GM21360 (cell line): ENCODE results near the gene MAD1L1.

Experiments
- ATAC-seq: cut with Tn5 transposase; IDR thresholded peaks from one replicate; pipeline ENCODE4 v1.9.1; 2021; ENCODE audit warnings: mild to moderate bottlenecking, moderate library complexity; ENCODE audit not compliant: unreplicated experiment

The MAD1L1 gene

DNA sequence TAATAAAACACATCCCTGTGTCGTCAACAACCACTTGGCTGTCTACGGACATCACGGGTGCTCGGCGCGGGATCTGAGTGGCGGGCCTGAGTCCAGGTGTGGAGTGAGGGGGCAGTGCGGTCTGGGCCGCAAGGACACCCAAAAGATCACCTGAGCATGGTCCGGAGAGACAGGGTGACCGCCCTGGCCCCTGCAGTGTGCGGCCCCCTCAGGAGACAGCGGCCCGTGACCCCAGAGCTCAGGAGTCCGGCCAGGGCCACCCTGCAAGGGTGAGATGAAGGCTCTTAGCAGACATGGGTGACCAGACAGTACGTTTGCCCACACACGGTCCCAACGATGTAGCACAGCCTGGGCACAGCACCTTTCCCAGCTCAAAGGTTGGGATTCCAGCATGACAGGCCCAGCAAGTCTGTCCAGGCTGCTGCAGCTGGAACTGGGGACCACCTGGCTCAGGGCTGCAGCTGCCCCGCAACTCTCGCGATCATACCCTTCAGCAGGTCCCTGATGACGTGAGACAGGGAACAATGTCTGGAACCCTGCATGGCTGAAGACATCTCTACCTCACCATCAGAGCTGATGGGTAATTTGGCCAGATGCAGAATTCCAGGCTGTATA, 324.9 kb downstream of the MAD1L1 start:
- no peak for ATAC-seq

DNA sequence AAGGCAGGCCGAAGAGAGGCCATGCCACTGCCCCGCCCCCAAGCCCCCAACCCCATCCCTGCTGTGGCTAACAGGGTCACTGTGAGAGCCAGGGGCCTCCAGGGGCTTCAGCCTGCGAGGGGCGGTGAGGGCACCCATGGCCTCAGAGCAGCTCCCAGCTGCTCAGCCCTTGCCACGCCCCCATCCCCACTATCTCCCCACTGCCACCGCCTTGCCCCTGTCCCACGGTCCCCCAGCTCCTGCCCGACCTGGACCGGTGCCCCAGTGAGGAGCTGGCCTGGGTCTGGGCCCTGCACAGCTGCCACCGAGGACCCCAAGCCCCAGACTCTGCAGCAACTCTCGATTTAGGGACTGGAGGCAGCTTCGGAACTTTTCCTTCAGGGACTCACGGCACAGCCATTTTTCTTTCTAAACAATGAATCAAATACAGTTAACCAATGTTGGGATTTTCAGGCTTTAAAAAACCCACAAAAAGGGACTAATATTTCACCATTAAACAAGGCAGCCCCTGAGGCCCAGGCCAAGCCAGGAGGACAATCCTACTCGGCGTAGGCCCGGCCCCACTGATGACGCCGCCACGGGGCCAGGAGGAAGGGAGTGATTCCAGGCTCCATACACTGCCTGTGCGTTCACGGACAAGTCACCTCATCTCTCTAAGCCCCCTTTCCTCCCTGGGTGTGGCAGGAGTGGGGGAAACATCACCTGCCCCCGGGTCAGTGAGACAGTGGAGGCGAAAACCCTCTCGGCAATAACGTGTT, 325.6 kb downstream of the MAD1L1 start:
- ATAC-seq = no peak

DNA sequence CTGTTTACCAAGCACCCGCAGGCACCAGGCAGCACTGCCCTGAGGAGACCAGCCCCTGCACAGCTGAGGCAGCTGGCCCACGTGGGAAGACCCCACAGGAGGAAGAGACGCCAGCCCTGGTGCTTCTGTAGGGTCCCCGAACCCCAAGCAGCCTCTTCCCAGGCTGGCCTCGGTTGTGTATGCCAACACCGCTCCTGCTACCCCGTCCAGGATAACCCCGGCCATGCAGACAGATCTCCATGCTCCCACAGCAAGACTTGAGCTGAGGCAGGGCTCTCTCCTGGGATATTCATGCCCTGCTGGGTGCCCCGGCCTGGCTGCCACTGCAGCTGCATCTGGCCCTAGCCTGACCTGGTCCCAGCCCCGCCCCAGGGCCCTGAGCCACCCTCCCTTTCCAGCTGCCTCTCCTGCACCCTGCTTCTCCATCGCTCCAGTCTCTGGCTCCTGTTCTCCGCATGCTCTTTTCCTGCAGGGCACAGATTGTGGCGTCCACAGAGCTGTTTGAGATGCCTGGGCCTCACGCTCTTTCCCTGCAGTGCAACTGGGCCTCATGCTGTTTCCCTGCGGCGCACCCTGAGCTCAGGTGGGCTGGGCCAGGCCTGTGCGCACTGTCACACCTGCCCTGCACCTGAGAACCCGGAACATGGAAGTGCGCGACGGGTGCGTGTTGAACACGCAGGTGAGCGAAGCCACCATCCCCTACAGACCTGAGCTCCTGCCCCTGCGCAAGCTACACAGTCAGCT, 326.5 kb downstream of the MAD1L1 start:
- ATAC-seq = no peak

DNA sequence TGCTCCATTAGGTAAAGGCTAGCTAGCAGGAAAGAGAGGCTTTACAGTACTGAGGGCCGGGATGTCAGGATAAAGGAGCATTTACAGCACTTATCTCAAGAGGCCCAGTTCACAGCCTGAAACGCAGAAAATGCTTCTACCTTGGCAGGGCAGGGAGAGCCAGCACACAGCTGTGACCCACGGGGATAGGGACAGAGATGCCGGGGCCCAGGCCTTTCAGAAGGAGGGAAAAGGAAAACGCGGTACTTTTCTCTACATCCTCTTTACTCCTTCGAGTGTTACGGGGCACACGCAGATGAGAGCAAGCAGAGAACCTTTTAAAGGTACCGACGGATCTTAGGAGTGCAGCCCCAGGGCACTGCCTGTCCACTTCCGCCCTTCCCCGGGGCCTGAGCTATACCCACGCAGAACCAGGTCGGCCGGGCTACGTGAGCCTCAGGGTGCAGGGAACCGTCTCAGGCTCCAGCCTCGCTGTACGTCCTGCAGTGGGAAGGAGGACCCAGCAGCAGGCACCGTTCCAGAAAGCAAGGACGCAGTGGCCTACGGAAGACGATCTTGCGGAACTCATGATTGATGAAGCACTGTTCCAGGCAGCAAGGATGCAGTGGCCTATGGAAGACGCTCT, 330.4 kb downstream of the MAD1L1 start:
- no peak for ATAC-seq

DNA sequence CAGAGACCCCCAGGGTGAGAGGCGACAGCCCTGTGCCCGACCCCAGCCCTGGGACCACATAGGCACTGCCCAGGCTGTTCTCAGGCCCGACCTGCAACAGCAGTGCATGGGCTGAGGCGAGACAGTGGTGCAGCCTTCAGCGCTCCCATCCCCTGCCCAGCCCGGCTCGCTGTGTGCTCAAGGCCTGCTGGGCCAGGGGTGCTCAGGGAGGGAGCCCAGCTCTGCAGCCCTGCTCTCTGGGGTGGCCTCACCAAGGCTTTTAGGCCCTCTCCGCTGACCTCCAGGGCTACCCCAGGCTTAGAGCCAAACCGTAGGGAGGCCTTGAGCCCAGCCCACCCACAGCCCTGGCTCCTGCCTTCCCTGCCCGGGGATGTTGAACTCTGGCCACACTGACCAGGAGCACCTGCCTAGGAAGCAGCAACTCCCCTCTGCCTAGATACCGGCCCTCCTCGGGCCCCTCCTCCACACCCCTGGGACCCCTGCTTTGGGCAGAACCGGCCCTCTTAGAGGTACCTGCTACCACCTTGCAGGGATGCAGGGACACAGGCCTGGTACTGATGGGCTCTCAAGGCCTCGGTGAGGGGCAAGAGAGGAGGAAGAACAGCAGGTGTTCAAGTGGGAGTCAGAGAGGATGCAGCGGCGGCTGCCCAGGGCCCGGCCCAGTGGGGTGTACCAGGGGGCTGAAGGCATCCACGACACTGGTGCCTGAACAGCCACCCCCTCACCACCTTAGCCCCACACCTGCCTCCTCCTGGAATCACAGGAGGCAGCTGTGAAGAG, 331.1 kb downstream of the MAD1L1 start:
- no peak for ATAC-seq

DNA sequence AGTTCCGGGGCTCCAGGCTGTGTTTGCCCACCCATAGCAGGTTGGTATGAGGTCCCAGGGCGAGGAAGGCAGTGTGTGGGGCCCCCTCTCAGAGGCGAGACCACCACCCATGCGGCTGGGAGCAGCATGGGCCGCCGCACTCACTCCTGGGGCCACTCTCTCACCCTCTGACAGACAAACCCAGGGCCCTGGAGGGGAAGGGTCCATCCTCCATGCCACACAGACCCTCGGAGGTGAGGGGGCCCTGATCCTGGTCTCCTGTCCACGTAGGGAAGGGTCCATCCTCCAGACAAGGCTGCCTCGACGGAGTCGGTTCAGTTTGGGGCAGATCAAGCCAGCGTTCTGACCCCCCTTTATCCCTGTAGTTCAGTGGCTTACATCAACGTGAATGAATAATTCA, 331.9 kb downstream of the MAD1L1 start:
- ATAC-seq = no peak

DNA sequence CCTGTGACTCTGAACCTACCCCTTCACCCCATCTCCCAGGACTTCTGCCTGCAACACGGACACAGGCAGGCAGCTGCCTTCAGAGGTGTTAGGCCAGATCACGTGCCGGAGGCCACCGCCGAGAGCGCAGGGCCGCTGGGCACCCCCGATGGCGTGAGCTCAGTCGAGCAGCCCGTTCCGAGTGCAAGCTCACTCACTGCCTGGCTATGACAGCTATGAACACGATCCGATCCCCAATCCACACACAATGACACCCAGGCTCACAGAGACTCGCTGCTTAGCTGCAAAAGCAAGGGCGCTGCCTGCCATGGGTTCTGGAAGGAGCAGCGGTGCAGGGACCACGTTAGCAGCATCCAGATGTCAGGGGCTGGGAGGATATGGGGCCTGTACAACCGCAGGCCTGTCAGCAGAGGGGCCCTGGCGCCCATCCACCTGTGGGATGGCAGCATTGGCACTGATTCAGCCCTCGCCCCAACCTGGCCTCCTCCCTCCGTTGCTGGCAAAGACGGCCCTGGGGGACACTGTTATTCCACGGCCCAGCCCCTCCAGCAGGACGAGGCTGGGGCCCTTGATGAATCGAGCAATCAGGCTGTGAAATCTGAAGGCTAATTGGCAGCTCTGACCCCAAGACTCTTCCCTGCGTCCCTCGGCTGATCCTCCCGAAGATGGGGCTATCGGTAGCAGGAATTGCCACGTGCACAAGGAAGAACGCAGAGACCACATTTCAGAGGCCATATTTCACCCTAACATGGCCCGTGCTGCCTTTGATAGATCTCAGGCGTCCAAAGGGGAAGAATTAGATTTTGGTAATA, 332.6 kb downstream of the MAD1L1 start:
- no peak for ATAC-seq

DNA sequence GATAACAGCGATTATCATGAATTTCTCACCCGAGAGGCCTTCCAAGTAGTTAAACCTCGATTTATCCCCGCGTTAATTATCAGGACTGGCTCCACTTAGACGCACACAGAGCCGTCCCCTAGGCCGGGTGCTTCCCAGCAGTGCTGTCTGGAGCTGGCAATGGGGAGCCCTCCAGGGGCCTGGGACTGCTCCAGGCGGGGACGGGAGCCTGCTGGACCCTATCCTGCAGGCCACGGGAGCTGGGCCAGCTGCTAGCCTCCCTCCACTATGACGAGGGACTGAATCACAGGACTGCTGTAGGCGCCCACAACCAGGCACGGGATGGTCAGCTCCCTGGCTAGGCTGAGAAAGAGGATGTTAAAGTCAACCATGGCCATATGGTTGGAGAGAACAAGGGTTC, 333.5 kb downstream of the MAD1L1 start:
- no peak for ATAC-seq

DNA sequence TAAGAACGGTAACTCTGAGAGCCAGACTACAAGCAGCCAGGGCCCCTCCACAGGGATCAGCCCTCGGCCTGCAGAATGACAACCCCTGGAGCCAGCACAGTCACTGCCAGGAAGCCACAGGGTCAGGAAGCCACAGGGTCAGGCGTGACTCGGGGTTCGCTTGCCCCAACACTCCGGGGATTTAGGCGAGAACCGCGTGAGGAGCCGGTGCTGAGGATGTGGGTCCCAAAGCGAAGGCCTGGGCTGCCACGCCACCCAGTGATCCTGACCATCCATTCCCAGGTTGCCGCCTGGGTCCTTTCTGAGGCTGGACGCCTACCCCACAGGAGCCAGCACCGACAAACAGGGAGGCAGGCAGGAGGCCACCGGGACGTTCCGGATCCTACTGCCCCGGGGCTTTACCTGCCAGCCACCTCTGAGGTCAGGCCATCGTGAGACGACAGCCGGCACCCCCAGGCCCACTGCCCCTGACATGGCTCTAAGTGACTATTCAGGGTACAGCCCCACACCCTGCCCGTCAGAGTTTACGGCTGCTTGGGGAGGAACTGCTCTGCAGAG, 334.0 kb downstream of the MAD1L1 start:
- ATAC-seq = no peak

DNA sequence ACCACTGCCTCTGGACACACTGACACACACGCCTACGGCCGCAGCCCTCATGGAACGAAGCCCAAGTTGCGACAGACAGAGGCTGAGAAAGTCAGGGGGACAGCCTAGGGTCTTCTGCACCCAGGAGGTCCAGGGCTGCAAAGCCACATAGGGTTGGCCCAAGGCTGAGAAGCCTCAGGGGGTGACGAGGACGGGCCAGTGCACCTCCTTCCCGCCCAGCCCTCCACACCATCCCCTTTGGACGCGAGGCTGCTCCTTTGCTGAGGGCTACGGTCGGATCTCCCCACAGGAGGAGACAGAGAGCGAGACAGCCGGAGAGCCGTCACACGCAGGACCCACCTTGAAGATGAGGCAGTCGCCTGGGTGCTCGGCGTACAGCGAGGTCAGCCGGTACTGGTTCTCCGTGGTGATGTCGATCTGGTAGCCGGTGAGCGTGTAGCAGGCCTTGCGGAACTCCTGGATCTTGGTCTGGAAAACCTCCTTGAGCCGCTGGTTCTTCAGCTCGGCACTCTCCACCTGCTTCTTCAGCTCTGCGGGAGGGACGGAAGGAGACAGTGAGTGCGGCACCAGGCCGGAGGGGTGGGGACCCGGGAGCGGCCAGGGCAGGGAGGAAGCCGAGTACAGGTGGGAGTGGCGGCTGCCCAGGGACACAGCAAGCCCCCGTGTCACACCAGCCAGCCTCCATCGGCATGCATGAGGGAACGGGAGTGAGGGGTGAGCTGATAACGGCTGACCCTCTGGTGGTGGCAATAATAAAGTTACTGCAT, 334.7 kb downstream of the MAD1L1 start:
- no peak for ATAC-seq

DNA sequence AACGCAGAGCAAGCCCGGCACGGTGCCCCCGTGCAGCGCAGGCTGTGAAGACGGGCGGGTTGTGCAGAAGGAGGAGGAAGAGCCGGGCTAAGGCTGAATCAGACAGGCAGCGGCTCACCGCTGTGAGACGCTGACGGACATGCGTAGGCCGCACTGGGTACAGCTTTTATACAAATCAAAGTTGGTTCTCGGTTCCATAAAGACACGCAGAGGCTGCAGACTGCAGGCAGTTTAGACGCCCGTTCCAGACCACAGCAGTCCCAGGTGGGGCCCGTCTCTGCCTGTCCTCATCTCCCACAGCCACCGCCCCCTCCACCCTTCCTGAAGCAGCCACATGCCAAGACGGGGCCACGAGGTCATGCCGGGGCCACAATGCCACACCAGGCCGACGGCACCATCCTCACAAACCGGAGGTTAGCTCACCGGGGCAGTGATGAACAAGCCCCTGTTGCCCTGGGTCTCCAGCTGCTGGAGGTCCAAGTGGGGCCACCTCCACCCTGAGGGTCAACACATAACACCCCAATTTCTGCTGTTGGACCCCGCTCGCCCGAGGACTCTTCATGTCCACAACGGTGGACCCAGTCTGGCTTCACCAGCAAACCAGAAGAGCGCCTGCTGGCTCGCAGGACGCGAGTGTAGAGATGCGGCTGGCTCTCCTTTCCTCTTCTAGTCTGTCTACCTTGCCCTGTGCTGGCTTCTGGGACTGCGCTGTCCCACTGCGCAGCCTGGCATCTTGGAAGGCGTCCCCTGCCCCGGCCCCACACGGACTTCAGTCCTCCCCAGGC, 335.5 kb downstream of the MAD1L1 start:
- no peak for ATAC-seq

DNA sequence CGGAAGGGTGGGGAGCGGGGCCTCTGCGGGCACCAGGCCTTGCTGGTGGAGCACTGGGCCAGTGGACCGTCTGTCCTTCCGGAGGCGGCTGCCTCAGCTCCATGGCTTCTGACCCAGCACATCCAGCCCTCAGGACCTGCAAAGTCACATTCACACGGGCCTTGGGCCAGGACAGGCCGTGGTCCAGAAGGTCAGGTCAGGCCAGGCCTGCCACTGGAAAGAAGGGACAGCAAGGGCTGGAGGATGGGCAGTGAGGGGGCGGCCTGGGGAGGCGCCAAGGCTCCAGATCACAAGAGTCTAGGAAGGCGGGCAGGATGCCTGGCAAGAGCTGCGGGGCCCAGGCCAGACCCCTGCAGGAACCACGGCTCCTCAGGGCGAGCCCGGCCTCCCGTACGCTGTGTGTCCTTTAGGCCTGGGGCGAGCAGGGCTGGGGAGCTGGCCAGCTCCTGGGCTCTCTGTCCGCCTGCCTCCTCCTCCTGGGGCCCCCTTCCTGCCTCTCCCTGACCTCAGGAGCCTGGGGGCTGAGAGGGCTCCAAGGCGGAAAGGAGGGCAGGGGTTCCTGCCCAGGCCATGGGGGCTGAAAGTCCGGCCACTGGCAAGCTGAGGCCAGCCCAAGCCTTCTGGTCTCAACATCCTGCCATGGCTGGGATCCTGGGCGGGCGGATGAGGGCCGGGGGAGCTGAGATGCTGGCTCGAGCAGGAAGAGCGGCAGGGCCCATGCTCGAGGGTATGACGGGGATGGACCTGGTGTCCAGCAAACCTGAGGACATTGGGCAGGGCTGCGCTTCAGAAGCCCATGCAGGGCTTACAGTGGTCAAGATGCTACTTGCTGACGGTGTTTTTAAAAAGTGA, 336.9 kb downstream of the MAD1L1 start:
- no peak for ATAC-seq

DNA sequence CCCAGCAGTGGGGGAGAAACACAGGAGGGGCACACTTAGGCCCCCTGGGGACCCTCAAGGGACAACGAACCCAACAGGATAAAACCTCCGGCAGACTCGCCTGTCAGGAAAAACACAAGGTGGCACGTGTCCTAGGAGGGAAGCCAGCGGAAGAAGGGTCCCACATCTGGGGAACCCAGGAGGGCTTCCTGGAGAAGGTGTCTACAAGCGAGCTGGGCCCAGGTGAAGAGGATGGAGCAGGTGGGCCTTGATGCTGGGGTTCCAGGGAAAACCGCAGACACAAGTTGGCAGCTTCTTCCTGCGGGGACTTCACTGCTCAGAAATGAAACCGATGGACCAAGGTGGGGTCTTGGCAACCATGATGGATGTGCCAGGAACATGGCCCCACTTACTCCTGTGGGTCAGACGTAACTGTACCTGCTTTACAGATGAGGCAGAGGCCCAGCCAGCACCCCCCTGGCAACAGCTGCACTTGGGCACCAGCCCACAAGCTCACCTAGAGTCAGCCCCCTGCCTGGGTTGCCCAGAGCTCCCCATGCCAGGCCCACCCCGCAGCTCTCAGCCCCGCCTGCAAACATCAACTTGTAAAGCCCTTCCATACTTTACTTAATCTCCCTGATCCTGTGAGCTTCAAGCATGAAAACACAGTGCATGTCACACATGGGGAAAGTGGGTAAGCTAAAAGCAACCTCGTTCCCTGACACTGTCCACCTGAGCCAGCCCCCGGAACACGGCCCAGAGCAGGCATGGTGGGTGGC, 337.7 kb downstream of the MAD1L1 start:
- no peak for ATAC-seq

DNA sequence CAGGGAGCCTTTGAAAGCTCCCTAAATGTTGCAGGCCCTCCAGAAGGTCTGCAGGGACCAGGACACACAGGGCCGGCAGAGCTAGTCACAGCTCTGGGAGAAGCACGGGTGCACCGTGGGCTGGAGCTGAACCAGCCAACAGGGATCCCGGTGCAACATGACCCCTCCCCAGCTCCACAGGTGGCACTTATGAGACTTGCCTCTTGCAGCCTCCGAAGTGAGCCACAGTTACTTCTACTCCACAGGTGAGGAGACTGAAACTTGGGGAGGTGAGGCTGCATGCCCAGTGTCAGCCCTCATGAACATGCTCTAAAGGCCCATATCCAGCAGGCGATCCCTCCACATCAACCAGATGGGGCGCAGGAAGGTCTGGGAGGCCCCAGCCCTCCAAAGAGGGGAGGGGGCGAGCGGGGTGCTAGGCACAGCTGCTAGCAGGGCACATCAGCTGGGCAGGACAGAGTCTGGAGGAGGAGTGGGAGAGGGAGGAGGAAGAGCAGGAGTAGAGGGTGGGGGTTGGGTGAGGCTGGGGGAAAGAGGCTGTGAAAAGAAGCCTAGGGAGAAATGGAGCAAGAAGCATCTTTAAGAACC, 338.3 kb downstream of the MAD1L1 start:
- no peak for ATAC-seq

DNA sequence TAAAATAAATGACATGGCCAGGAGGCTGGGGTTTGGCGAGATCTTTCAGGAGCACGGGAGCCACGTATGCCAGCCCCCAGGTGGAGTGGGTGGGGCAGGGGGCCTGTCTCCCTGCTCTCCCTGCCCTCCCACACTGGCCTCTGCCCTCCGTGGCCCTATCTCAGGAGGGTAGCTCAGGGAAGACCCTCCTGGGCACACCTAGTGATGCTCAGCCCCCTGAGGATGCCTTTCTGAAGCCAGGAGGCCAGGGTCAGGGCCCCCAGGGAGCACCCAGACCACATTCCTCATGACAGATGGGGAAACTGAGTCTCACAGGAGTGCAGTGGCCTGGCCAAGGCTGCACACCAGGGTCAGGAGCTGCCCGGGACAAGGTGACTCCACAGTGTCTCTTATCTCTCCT, 339.3 kb downstream of the MAD1L1 start:
- no peak for ATAC-seq

DNA sequence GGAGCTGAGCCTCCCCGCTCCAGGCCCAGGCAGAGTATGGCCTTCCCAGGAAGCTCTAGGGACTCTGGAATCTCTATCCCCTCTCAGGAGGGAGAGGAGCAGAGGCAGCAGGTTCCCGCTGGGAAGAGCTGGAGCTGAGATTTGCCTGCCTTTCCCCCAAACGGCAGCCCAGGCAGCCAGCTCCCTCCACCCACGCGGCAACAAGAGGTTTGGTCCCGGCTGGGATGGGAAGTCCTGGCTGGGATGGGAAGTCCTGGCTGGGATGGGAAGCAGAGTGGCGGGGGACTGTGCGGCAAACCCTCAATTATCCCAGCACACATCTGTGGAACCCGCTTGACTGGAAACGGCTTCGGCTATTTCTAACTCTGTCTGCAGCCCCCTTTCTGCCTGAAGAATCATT, 339.7 kb downstream of the MAD1L1 start:
- no peak for ATAC-seq
